SU-DHL-6 (cell line): ENCODE measurements around the gene FBXO28.

Experiments used
- EZH2phosphoT487 ChIP-seq: fragments of 200-600 bp; sonication (generic), shearing (Covaris generic); conservative IDR thresholded peaks from 2 replicates; pipeline ENCODE4 v1.6.1; 2018; ENCODE audit warnings: mild to moderate bottlenecking, antibody characterized with exemption, low read length, moderate library complexity, mixed read lengths
- TF ChIP-seq, protein P1 (sequence below): fragments of 200-600 bp; sonication (generic); IDR thresholded peaks from one replicate; pipeline ENCODE4 v1.5.1; 2017; ENCODE audit warnings: antibody characterized with exemption, mild to moderate bottlenecking, low read length, moderate library complexity; ENCODE audit not compliant: insufficient read depth, poor library complexity, severe bottlenecking

DNA sequence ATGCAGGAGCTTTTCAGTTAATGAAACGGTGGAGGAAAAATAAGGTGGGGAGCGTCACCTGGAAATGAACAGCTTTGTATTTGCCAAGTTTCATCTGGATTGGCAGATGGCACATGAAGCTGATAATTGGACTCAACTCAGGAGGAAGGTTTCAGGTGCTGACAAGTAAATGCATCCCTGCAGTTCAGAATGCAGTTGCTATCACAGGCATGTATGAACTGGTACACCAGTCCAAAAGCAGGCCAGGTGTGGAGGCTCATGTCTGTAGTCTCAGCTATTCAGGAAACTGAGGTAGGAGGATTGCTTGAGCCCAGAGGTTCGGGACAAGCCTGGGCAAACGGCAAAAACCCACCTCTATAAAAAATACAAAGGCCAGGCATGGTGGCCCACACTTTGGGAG lies 84.7 kb downstream of the FBXO28 start:
- TF ChIP-seq, protein P1, sequence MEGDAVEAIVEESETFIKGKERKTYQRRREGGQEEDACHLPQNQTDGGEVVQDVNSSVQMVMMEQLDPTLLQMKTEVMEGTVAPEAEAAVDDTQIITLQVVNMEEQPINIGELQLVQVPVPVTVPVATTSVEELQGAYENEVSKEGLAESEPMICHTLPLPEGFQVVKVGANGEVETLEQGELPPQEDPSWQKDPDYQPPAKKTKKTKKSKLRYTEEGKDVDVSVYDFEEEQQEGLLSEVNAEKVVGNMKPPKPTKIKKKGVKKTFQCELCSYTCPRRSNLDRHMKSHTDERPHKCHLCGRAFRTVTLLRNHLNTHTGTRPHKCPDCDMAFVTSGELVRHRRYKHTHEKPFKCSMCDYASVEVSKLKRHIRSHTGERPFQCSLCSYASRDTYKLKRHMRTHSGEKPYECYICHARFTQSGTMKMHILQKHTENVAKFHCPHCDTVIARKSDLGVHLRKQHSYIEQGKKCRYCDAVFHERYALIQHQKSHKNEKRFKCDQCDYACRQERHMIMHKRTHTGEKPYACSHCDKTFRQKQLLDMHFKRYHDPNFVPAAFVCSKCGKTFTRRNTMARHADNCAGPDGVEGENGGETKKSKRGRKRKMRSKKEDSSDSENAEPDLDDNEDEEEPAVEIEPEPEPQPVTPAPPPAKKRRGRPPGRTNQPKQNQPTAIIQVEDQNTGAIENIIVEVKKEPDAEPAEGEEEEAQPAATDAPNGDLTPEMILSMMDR: no peak
- no peak for TF ChIP-seq EZH2phosphoT487
